ENCODE data around the gene C1QL4.

- TF ChIP-seq JUN (IDR thresholded peaks at IDR 0.05; ENCODE audit: low read depth, low read length) = no peak
- no peak for TF ChIP-seq EP300 (IDR thresholded peaks at IDR 0.05; ENCODE audit: borderline replicate concordance in 1 of 2, low read depth in 2 of 2, low read length in 2 of 2)
- TF ChIP-seq POLR2AphosphoS5 (IDR thresholded peaks at IDR 0.05; ENCODE audit: low read depth, low read length) = no peak
- peak in 1 of 3 experiments; percentile 13; a peak in 2 of 4 replicates for TF ChIP-seq CTCF (IDR thresholded peaks at IDR 0.05; ENCODE audit: control extremely low read depth in 1 of 3, insufficient read depth in 1 of 3, low read depth in 1 of 3, low read length in 3 of 3)
- no peak for TF ChIP-seq ZNF274 (IDR thresholded peaks at IDR 0.05; ENCODE audit: borderline replicate concordance, extremely low read depth, low read length)
- TF ChIP-seq POLR2A (IDR thresholded peaks at IDR 0.05; ENCODE audit: control extremely low read depth in 1 of 2, low read depth in 2 of 2, low read length in 2 of 2) = no peak
- TF ChIP-seq CREB1 (IDR thresholded peaks at IDR 0.05) = no peak
Measured at GRCh38 chr12:49298160-49298559, 38.8 kb downstream of the C1QL4 start.

Measured in H1 (cell line).